Stimulated activated CD8-positive, alpha-beta memory T cell treated with anti-CD3 and anti-CD28 coated beads, Interleukin-4, amount 100 ng/mL, for 4 hours (primary cell): ENCODE results near the gene GINS1.

Experiments used
- DNase-seq, 2 donors: peaks; one replicate each; pipeline ENCODE4 v3.0.0-alpha.2; 2020; ENCODE audit warnings: low read depth in 2 of 2, low spot score in 1 of 2

Gene GINS1

DNA sequence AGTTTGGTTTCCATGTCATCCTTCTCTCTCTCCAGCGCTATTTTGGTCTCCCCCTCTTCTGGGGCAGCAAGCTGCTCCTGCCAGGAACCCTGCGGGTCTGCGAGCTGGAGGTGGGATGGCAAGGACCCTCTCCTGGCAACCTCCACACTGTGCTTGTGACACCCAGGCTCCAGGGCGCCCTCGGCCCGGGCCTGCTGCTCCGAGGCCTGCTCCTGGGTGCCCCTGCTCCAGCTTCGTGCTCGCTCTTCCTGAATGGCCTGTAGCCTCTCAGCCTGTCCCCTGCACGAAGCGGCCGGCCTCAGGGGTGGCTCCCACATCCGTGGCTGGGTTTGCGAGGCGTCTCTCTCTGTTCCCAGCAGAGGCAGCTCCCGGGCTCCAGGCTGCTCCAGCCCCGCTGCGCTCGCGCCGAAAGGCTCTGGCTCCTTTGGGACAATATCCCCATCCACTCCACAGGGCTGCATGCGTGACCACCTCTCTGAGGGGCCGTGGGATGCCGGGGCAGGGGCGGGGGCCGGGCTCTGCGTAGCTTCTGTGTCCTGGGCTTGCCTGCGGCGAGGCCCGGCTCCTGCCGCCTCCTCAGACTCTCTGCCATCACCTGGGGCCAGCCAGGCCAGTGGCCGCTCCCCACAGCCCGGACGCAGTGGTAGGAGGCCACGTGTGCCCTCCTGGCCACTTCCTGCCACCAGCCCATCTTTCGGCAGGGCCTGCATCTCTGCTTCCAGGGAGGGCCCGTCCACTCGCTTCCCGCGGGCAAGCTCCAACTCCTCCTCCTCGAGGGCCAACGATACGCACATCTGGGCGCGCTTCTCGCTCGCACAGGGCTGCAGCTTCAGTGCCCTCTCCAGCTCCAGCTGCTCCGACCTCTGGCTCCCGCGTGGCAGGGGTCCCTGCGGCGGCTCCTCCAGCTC is 68.9 kb downstream of the GINS1 start:
- DNase-seq: no peak

DNA sequence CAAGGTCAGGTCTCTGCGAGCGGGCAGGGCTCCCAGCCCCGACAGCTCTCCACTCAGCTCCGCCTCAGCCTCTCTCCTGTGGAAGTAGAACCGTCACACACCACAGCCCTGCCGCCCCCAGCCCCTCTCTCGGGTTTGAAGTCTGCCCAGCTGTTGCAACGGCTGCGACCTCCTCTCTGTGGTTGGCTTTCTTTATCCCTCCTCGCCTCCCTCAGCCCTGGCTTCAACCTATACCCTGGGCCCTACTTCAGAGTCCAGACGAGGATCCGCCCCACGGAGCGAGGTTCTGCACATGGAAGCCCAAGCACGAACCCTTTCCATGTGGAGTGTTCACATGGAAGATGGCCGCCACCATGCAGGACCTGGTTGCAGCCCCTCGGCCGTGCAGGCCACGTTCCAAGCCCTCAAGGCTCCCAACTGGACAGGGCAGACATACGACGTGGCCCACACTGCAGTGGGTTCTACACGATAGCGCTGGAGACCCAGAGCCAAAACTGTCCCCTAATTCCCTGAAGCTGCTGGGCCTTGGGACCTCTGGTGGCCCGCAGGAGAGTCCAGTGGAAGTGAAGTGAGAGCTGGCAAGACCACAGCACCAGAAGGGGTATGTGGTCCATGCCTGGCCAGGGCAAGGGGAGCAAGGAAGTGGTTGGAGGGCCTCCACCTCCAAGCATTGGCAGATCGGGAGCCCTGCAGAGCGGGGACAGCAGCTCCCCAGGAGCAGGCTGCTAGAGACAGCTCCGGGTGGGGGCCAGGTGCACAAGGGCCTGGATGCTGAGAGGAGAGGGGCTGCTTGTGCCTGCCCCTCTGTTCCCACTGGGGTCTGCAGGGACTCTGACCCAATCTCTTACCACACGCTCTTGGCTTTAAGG is 69.8 kb downstream of the GINS1 start:
- no peak for DNase-seq

DNA sequence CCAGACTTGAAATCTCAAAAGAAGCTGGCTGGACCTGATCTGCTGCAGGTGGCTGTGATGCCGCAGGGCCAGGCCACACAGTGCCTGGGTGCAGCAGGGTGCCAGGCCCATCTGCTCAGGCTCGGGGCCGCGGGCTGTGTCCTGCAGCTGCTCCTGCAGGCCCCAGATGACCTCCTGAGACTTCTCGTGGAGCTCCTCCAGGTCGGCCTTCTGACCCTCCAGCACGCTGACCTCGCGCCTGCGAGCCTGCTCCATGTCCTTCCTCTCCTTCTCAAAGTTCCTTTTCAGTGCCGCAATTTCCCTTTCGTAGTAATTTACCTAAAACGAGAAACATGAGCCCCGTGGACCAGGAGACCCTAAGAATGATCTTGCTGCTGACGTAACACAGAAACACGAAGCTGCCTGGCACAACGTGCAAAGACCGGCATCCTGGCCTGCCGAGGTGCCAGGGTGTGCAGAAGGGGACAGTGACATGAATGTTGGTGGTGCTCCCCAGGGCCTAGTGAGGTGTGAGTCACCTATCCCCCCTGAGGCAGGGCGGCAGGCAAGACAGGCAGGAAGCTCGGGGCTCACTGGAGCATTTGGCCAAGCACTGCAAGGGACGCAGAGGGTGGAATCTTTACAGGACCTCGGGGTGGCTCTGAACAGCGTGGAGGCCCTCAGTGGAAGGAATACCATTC is 71.6 kb downstream of the GINS1 start:
- no peak for DNase-seq

DNA sequence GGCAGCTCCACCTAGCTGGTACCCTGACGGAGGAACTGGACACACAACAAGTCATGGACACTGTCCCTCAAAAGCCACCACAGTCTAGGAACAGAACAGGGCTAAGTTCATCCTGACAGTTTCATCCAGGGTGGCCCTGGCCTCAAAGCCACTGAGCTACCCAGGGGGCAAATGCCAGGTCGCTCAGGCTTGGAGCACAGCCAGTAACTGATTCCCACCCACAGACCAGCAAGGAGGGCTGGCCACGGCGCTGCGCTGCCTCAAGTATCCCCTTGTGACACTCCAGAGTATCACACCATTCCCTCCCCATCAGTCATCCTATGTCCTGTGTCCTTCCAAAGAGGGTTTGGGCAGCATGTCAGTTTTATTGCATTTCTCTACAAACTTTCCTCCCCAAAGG is 72.2 kb downstream of the GINS1 start:
- no peak for DNase-seq

DNA sequence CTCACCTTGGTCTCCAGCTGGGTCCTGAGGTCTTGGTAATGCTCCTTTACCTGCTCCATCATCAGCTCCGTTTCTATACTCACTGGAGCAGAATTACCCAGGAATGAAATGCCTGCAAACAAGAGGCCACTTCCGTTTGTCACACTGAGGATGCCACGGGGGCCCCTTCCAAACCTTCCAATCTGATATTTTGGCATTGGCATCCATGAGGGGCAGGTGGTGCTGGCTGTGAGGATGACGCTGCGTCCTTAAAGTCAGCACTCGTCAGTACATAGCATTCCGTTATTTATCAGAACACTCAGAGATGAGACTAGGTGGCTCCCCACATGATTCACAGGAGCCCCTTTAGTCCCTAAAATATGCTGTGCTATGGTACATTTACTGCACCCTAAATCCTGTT is 72.7 kb downstream of the GINS1 start:
- no peak for DNase-seq

DNA sequence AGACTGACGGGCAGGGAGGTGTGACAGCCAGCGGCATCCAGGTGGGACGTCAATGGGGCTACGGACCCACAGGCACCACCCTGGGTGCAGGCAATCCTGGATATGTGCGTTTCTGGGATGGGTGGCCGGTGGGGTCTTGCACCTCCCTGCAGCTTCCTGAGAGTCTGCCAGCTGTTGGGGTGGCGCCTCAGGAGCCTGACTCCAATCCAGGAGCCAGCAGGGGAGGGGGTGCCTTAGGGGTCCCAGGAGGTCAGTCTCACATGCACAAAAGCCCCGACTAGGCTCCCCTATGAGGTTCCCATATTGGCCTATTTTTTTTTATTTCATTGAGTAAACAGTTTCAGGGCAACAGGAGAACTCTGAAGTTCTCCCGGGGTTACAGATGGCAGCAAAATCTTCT is 73.3 kb downstream of the GINS1 start:
- DNase-seq: no peak

DNA sequence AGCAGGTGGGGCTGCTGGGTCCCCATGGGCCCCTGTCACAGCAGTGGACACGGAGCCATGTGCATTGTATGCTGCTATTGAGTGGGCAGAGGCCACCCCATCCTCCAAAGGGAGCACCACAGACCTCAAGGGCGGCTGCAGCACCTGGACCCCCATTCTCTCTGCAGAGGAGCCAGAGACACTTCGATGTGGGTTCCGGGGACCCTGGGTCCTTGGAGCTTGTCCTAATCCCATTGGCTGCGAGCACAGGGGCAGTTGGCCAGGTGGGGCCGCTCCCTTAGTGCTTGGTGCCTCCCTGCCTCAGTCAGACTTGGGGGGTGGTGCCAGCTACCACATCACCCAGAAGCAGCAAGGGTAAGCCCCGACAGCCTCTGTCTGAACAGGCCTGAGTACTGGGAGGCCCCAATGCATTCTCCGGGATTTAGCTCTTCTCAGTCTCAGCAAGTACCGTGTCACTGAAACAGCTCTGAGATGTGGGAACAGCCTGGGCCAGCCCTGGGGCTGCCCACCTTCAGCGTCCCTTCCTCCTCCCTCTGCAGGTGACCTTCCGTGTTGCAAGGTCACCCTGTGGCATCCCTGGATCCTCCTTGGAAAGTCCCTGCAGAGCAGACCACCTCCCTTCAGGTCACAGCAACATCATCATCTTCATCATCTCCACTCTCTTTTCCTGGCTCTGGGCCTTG is 73.9 kb downstream of the GINS1 start:
- no peak for DNase-seq

DNA sequence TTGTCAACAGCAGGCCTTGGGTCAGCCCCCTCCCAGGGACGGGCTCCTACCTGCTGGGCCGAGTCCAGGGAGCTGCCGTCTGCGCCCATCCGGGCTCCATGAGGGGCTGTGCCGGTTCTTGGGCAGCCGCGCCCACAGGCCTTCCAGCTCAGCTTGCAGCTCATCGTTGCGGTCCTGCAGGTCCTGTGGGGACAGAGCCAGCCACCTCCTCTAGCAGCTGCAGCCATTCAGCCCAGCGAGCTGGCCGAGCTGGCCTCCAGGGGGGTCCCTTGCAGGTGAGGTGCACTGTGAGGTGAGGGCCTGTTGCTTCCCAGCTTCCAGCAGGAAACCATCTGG is 74.4 kb downstream of the GINS1 start:
- DNase-seq: no peak

DNA sequence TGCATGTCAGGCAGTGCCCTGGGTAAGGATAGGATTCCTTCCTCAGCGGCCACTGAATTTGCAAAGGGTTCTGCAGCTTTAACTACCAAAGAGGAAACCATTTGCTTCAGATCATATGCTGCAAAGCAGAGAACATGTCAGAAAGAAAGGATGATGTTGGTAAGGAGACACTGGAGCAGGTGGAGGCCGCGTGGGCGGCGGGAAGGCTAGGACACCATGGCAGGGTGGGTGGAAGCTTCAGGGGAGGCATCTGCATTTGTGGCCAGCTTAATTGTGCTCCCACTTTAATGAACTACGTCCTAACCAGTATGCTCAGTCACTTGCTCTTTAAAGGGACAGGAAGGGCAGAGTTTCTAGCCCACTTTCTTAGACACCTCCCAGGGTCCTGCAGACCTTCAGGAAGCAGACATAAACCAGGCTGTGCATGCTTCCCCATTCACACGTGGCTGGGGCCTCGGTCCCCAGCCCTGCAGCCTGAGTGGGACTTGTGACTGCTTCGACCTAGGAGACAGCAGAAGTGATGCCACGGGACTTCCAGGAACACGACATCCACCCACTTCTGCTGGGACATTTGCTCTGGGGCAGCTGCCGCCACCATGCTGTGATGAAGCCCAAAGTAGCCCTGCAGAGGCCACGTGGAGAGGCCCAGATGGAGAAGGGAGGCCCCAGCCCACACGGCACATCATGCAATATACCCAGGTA is 76.1 kb downstream of the GINS1 start:
- no peak for DNase-seq

DNA sequence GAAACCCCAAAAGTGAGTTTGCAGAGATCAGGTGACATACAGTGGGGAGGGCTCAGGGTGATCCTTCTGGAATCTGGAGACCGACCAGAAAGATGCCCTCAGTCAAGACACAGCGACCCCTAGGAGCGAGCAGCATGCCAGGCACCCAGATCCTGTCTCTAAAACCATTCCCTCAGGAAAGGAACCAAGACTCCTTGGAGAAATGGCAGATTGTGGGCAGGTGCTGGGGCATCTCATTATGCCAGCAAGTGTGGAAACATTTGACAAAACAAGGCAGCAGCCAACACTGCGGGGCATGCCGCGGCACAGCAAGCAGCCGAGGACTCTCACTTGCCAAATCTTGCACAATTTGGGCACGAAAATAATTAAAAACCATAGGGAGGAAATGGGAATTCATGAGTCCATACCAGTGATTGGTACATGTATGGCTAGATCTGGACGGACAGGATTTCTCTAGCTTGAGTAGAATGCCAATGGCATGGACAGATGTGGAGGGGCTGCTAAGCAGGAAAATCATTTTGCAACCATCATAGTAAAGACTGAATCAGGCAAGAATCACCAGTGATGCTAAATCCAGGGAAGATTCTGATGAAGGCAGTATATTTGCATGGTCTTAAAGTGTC is 76.9 kb downstream of the GINS1 start:
- no peak for DNase-seq

DNA sequence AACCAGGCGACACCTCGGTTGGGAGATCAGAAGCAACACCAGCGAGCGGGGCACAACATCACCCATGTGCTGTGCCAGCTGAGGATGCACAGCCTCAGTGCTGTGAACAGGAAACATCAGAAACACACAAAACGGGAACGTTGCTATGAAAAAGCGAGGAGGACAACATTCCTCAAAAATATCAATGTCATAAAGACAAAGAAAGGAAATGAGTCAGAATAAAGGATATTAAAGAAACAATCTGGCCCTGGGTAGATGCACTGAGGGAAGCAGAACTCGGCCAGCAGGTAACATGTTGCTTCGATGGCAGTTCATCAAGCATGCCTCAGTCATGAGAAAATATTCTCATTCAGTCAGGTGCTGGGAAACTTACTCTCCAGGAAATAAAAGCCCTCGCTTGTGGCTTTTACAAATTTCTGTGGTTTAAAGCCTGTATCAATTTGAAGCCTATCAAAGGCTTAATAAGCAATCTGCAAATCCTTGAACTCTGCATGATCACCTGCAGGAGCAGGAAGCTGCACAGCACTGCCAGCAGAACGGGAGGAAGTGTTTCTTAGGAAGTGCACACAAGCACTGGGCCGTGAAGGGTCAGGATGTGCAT is 77.5 kb downstream of the GINS1 start:
- no peak for DNase-seq

DNA sequence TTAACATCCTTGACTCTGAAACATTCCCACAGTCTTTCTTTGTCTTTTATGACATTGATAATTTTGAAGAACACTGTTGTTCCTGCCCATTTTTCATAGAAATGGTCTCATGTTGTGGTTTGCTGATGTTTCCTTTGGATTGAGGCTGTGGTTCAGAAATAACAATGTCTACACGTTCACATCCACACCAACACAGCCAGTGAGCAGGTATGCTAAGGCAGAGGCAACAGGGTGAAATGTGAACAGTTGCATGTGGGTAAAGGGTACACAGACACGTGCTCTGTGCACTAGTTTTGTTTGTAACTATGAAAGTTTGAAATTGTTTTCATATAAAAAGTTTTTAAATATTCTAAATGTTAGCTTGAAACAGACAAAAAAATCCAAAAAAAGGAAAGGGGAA is 78.4 kb downstream of the GINS1 start:
- no peak for DNase-seq

DNA sequence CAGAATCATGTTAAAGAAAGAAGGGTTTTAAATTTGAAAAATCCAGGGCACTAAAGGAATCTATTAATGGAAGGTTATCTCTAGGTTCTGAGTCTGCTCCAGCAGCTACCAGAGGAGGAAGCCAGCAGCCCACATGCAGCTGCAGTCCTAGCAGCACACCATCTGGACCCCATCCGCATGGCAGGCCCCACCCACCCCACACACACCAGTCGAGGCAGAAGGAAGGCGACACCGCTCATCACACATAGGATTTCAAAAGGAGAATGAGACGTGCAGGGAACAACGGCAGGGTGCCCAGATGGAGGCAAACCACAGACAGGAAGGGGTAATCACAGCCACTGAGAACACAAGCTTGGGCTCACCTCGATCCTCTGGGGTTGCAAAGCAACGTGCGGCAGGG is 78.9 kb downstream of the GINS1 start:
- DNase-seq: no peak

DNA sequence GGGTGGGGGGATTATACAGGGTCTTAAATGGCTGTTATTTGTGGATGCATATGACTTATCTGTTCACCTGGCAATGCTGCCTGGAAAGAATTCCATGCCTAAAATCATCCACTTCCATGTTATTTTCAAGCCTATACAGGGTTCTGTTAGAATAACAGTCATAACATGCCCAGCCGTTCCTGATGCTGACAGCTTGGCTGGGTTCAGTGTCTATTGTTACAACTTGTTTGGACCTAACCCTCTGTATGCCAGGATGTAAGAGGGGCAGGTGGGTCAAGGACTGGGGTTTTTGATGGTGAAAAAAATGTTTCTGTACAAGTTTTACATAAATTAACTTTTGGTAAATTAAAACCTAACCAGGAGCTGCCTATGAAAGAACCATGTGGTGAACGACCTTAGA is 79.8 kb downstream of the GINS1 start:
- DNase-seq: no peak

DNA sequence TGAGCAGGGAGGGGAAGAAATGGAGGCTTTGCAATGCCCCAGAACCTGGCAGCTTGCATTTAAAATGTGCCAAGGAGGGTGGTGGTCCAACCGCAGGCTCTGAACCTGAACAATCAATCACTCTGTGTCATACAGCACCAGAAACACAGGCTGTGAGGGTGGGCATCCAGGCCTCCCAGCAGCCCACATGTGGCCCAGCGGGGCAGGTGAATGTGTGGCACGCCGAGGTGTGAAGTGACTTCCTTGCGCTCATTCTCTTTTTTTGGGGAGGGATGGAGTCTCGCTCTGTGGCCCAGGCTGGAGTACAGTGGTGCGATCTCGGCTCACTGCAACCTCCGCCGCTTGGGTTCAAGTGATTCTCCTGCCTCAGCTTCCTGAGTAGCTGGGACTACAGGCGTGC is 80.5 kb downstream of the GINS1 start:
- DNase-seq: no peak

DNA sequence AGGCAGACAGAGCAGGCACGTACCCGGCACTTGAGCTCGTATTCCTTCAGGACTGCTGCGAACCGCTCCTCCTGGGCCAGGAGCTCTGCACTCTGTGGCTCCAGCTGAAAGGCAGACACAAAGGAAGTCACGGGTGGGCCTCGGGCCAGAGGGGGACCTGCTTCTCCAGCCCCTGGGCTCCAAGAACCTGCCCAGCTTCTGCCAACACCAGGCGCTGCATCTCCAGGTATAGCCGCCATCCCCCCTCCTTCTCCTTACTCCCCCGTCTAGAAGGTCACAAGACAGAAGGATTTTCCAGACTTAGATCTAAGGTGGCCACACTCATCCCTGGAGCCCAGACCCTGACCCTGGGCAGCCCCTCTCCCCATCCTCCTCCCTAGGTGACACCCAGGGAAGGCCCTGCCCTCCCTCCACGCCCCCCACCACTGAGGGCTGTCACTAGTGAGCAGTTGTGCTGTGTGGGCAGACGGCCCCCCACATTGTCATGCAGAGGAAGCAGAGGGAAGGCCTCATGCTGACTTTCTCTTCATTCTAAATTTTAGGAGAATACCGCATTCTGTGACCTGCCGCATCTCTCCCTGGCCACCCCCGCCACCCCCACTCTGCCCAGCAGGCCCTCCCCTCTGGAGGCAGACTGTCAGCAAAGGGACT is 81.9 kb downstream of the GINS1 start:
- no peak for DNase-seq

DNA sequence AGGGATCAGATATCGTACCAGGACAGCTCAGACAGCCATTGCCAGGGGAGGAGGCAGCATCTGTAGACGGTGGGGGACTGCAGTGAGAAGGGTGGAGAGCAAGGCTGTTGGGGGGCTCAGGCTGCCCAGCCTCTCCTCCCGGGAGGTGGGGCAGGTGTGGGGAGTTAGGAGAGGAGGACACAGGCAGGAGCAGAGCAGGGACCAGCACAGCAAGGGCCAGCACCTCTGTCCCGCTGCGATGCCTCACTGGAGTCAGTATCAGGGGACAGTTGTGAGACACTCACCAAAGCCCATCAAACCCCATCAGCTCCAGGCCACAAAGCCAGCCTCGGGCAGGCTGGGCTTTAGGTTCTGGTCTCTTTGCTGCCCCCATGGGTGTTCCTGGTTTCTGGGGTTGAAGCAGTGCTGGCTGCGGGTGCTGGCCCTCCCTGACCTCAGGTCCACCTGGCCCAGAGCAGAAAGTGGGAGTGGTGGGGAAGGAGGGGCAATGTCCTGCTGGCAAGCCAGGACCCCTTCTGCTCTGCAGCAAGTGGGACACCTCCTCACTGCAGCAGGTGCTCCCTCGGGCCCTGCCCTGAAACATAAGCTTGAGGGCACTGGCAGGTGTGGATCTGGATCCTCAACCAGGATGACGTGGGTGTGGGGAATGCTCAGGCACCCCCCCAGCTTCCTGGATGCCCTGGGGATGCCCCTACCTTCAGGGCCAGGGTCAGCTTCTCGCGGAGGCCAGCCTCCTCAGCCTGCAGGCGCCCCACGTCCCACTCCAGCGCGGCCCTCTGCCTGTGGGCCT is 83.4 kb downstream of the GINS1 start:
- no peak for DNase-seq

DNA sequence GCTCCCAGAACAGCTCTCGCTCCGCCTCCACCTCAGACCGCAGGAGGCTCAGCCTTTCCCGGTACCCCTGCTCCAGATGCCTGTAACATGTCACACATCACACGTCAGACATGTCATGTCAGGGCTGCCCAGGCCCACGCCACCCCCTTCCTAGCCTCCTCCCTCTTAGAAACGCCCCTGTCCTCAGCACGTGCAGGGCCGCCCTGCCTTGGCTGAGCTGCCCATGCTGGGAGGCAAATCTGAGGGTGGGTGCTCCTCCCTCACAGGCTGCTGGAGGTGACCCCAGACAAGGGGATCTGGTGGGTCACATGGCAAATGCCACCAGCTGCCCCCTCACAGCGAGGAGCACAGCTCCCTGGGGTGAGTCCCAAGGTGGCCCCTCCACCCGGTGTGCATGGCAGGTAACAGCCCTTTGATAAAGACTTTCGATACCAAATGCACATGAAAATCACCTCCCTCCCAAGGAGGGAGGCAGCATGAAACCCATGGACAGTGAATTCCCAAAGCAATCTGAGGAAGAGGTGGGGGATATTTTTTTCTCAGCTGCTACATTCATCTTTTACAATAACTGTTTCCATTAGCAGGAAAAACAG is 84.1 kb downstream of the GINS1 start:
- no peak for DNase-seq
